ENCODE results near the gene HDAC8.
"Not testable (repeated sequence)": the region's sequence is repeated elsewhere in the genome, so short reads cannot be mapped to it uniquely, and the experiment has no call there.

Gene HDAC8

DNA sequence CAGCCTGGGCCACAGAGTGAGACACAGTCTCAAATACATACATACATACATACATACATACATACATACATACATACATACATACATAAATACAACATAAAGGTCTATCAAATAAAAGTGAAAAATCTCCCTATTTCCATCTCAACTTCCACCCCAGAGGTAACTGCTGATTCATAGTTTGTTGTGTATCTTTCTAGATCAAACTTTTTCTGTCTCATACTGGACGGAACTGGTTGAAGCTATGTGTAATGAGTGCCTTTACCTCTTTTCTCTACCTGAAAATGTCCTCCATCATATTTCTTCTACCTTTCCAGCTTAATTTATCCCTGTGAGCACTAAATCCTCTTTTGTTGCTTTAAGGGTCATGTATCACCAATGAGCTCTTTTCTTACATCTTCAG lies 102.5 kb downstream of the HDAC8 start:
- ATAC-seq (replicated peaks; ENCODE audit: extremely low read depth, poor library complexity, severe bottlenecking) (no peak), DNase-seq (ENCODE audit: low spot score in 2 of 2) (no peak)
- no peaks in the 10 kb centered on the region for H3K27me3 Mint-ChIP-seq
- no peak overlapping the region for H3K27ac Mint-ChIP-seq (ENCODE audit: low read depth)
- no peak overlapping the region for H3K4me3 Mint-ChIP-seq
- H3K9me3 Mint-ChIP-seq, result no peaks in the 10 kb centered on the region
- H3K4me1 Mint-ChIP-seq, result no peaks in the 10 kb centered on the region
- peaks cover 4% of the 10 kb centered on the region for H3K36me3 Mint-ChIP-seq (ENCODE audit: insufficient read depth)

DNA sequence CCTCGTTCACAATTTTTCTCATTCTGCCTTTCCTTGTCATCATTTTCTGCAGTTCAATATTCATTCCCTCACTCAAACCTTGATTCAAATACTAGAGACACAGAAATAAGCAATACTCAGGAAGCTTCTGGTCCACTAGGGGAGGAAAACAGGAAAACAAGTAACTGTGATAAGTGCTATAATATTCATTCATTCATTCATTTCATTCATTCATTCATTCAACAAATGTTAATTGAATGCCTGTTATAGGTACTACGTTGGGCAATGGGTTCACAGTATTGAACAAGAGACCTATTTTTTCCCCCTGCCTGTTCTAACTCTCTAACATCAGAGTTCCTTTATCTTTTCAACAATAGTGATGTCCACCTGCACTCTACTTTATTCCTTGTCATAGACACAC lies 104.0 kb downstream of the HDAC8 start:
- no peak overlapping the region for H3K4me3 Mint-ChIP-seq
- no peak for ATAC-seq (replicated peaks; ENCODE audit: extremely low read depth, poor library complexity, severe bottlenecking)
- DNase-seq (ENCODE audit: low spot score in 2 of 2), result no peak
- no peaks in the 10 kb centered on the region for H3K9me3 Mint-ChIP-seq
- H3K36me3 Mint-ChIP-seq (ENCODE audit: insufficient read depth), result peaks cover 3% of the 10 kb centered on the region
- no peak overlapping the region for H3K27ac Mint-ChIP-seq (ENCODE audit: low read depth)
- H3K27me3 Mint-ChIP-seq, result no peaks in the 10 kb centered on the region
- H3K4me1 Mint-ChIP-seq, result no peaks in the 10 kb centered on the region

DNA sequence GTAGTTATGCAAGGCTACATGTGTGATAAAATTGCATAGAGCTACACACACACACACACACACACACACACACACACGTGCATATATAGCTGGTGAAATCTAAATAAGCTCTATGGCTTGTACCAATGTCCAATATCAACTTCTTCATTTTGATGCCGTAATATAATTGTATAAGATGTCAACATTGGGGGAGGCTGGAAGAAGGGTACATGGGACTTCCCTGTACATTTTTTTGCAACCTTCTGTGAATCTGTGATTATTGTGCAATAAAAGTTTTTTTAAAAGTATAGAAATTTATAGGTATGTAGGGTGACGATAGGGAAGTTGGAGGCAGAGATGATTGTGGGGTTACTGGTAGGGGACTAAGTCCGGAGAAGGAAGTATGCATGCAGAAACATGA lies 105.5 kb downstream of the HDAC8 start:
- DNase-seq (ENCODE audit: low spot score in 2 of 2) (no peak), ATAC-seq (replicated peaks; ENCODE audit: extremely low read depth, poor library complexity, severe bottlenecking) (no peak)
- H3K27me3 Mint-ChIP-seq, result no peaks in the 10 kb centered on the region
- no peak overlapping the region for H3K4me3 Mint-ChIP-seq
- peaks cover 3% of the 10 kb centered on the region for H3K36me3 Mint-ChIP-seq (ENCODE audit: insufficient read depth)
- no peaks in the 10 kb centered on the region for H3K9me3 Mint-ChIP-seq
- H3K4me1 Mint-ChIP-seq, result no peaks in the 10 kb centered on the region
- H3K27ac Mint-ChIP-seq (ENCODE audit: low read depth), result no peak overlapping the region

GRCh38 chrX:72466493-72466892 lies 106.2 kb downstream of the HDAC8 start:
- ATAC-seq (replicated peaks; ENCODE audit: extremely low read depth, poor library complexity, severe bottlenecking) (no peak), DNase-seq (ENCODE audit: low spot score in 2 of 2) (no peak)
- H3K4me1 Mint-ChIP-seq, result no peaks in the 10 kb centered on the region
- no peak overlapping the region for H3K27ac Mint-ChIP-seq (ENCODE audit: low read depth)
- peaks cover 6% of the 10 kb centered on the region for H3K36me3 Mint-ChIP-seq (ENCODE audit: insufficient read depth)
- no peaks in the 10 kb centered on the region for H3K27me3 Mint-ChIP-seq
- no peaks in the 10 kb centered on the region for H3K9me3 Mint-ChIP-seq
- no peak overlapping the region for H3K4me3 Mint-ChIP-seq

DNA sequence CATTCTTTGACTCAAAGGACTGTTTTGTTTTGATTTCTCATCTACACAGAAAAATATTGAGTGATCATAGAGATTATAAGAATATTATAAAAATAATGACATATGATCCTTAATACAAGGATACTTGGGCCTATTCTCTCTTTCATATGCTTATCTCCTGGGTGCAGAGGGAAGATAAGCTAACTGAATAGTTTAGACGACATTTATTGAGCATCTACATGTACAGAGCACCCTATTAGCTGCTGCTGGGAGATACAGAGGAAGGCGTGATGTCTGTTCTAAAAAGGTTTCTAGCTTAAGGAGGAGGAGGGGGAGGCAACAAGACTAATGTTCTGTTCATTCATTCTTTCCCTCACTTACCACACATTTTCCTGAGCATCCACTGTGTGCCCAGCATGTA lies 106.8 kb downstream of the HDAC8 start:
- Mint-ChIP-seq H3K36me3 (ENCODE audit: insufficient read depth) (peaks cover 6% of the 10 kb centered on the region), H3K9me3 (no peaks in the 10 kb centered on the region), H3K27ac (ENCODE audit: low read depth) (no peak overlapping the region), H3K4me3 (no peak overlapping the region), H3K4me1 (no peaks in the 10 kb centered on the region), H3K27me3 (no peaks in the 10 kb centered on the region)
- no peak for ATAC-seq (replicated peaks; ENCODE audit: extremely low read depth, poor library complexity, severe bottlenecking)
- DNase-seq (ENCODE audit: low spot score in 2 of 2), result no peak

DNA sequence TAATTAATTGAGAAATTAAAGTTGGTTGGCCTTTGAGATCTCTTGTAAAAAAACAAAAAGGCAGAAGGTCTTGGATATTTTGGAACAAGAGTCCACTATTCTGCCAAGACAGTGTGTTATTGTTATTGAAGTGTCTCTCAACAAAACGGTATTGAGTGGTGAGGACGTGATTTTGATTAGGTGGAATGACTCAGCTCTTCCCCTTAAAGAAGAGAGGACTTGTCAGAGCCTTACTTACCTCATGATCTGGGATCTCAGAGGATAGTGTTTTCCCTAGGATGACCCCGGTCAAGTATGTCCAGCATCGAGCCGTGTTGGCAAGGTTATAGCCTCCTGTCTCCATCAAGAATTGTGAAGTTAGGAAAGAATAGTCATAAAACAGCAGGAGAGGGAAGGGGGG lies 110.9 kb downstream of the HDAC8 start:
- peaks cover 7% of the 10 kb centered on the region for H3K36me3 Mint-ChIP-seq (ENCODE audit: insufficient read depth)
- H3K4me3 Mint-ChIP-seq, result no peak overlapping the region
- no peaks in the 10 kb centered on the region for H3K9me3 Mint-ChIP-seq
- no peak for DNase-seq (ENCODE audit: low spot score in 2 of 2)
- no peaks in the 10 kb centered on the region for H3K4me1 Mint-ChIP-seq
- no peaks in the 10 kb centered on the region for H3K27me3 Mint-ChIP-seq
- H3K27ac Mint-ChIP-seq (ENCODE audit: low read depth), result no peak overlapping the region
- ATAC-seq (replicated peaks; ENCODE audit: extremely low read depth, poor library complexity, severe bottlenecking), result no peak

DNA sequence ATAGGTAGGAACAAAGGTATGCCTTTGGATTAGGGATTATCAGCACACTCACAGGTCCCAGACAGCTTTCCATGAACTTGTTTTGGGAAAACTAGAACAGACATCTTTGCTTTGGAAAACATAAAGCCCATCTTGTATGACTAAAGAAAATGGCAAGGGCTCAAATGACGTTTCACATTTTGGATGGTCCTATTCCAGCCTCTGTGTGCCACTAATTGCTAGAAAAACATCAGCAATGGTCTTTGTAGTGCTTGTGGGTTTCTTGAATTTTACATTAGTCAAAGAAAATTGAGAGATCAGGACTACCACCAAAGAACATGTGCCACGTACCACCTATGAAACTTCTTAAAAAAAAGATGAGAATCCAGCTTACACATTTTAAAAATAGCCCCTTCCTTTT lies 111.4 kb downstream of the HDAC8 start:
- peaks cover 8% of the 10 kb centered on the region for H3K36me3 Mint-ChIP-seq (ENCODE audit: insufficient read depth)
- H3K9me3 Mint-ChIP-seq, result no peaks in the 10 kb centered on the region
- no peaks in the 10 kb centered on the region for H3K27me3 Mint-ChIP-seq
- H3K4me3 Mint-ChIP-seq, result no peak overlapping the region
- ATAC-seq (replicated peaks; ENCODE audit: extremely low read depth, poor library complexity, severe bottlenecking), result no peak
- H3K27ac Mint-ChIP-seq (ENCODE audit: low read depth), result no peak overlapping the region
- no peaks in the 10 kb centered on the region for H3K4me1 Mint-ChIP-seq
- no peak for DNase-seq (ENCODE audit: low spot score in 2 of 2)

GRCh38 chrX:72460715-72461114 lies 111.9 kb downstream of the HDAC8 start:
- no peak for DNase-seq (ENCODE audit: low spot score in 2 of 2)
- H3K4me1 Mint-ChIP-seq, result no peaks in the 10 kb centered on the region

DNA sequence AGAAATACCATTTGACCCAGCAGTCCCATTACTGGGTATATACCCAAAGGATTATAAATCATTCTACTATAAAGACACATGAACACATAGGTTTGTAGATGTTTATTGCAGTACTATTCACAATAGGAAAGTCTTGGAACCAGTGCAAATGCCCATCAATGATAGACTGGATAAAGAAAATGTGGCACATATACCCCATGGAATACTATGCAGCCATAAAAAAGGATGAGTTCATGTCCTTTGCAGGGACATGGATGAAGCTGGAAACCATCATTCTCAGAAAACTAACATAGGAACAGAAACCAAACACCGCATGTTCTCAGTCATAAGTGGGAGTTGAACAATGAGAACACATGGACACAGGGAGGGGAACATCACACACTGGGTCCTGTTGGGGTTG lies 123.6 kb downstream of the HDAC8 start:
- not testable (repeated sequence) for H3K36me3 Mint-ChIP-seq (ENCODE audit: insufficient read depth); DNase-seq (ENCODE audit: low spot score in 2 of 2); H3K27ac Mint-ChIP-seq (ENCODE audit: low read depth); H3K27me3 Mint-ChIP-seq; H3K4me3 Mint-ChIP-seq; ATAC-seq (replicated peaks; ENCODE audit: extremely low read depth, poor library complexity, severe bottlenecking); H3K9me3 Mint-ChIP-seq; H3K4me1 Mint-ChIP-seq

More at GRCh38 chrX:72460715-72461114, 111.9 kb downstream of the HDAC8 start:
- no peak for ATAC-seq (replicated peaks; ENCODE audit: extremely low read depth, poor library complexity, severe bottlenecking)
- Mint-ChIP-seq H3K27ac (ENCODE audit: low read depth) (no peak overlapping the region), H3K27me3 (no peaks in the 10 kb centered on the region), H3K9me3 (no peaks in the 10 kb centered on the region), H3K36me3 (ENCODE audit: insufficient read depth) (peaks cover 8% of the 10 kb centered on the region), H3K4me3 (no peak overlapping the region)

GRCh38 chrX:72440764-72441163 lies 131.9 kb downstream of the HDAC8 start:
- ATAC-seq (replicated peaks; ENCODE audit: extremely low read depth, poor library complexity, severe bottlenecking), result not testable (repeated sequence)

GRCh38 chrX:72436010-72436409 lies 136.6 kb downstream of the HDAC8 start:
- ATAC-seq (replicated peaks; ENCODE audit: extremely low read depth, poor library complexity, severe bottlenecking) (no peak), DNase-seq (ENCODE audit: low spot score in 2 of 2) (no peak)
- H3K27me3 Mint-ChIP-seq, result no peaks in the 10 kb centered on the region
- no peak overlapping the region for H3K4me3 Mint-ChIP-seq
- no peak overlapping the region for H3K27ac Mint-ChIP-seq (ENCODE audit: low read depth)
- H3K36me3 Mint-ChIP-seq (ENCODE audit: insufficient read depth), result peaks cover 6% of the 10 kb centered on the region
- H3K4me1 Mint-ChIP-seq, result no peaks in the 10 kb centered on the region
- H3K9me3 Mint-ChIP-seq, result peaks cover 14% of the 10 kb centered on the region

More at GRCh38 chrX:72440764-72441163, 131.9 kb downstream of the HDAC8 start:
- not testable (repeated sequence) for H3K36me3 Mint-ChIP-seq (ENCODE audit: insufficient read depth); H3K4me1 Mint-ChIP-seq; H3K27ac Mint-ChIP-seq (ENCODE audit: low read depth); DNase-seq (ENCODE audit: low spot score in 2 of 2); H3K4me3 Mint-ChIP-seq; H3K27me3 Mint-ChIP-seq
- H3K9me3 Mint-ChIP-seq, result peaks cover 14% of the 10 kb centered on the region

DNA sequence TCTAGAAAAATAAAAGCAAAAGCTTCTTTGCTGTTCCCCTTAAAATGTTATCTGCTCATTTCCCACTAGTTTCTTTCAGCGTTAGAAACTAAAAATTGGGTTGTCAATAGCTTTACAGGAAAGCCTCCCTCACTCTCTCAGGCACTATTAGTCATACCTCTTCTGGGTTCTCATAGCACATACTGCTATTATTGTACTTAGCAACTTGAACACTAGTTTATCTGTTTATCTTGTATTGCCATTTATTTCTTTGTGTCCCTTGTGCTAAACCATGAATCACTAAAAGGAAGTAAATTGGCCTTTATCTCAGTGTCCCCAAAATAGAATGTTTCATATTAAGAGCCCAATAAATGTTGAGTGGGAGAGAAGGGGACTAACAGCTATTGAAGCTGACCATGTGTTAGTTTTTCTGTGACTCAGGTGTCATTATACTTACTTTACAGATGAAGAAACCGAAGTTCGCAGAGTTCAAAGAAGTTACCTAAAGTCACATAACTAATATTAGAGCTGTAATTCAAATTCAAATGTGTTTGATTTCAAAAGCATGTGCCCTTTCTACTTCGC lies 142.2 kb downstream of the HDAC8 start:
- peaks cover 6% of the 10 kb centered on the region for H3K36me3 Mint-ChIP-seq (ENCODE audit: insufficient read depth)
- no peak overlapping the region for H3K27ac Mint-ChIP-seq (ENCODE audit: low read depth)
- H3K4me3 Mint-ChIP-seq, result no peak overlapping the region
- ATAC-seq (replicated peaks; ENCODE audit: extremely low read depth, poor library complexity, severe bottlenecking), result no peak
- no peaks in the 10 kb centered on the region for H3K9me3 Mint-ChIP-seq
- no peak for DNase-seq (ENCODE audit: low spot score in 2 of 2)
- H3K27me3 Mint-ChIP-seq, result no peaks in the 10 kb centered on the region
- H3K4me1 Mint-ChIP-seq, result no peaks in the 10 kb centered on the region

- ATAC-seq (replicated peaks; ENCODE audit: extremely low read depth, poor library complexity, severe bottlenecking), result no peak
- no peaks in the 10 kb centered on the region for H3K36me3 Mint-ChIP-seq (ENCODE audit: insufficient read depth)
- no peak overlapping the region for H3K27ac Mint-ChIP-seq (ENCODE audit: low read depth)
- no peaks in the 10 kb centered on the region for H3K27me3 Mint-ChIP-seq
- peaks cover 9% of the 10 kb centered on the region for H3K9me3 Mint-ChIP-seq
- no peak for DNase-seq (ENCODE audit: low spot score in 2 of 2)
- H3K4me1 Mint-ChIP-seq, result no peaks in the 10 kb centered on the region
- no peak overlapping the region for H3K4me3 Mint-ChIP-seq
These were observed 150.8 kb downstream of the HDAC8 start for GRCh38 chrX:72421797-72422196.

DNA sequence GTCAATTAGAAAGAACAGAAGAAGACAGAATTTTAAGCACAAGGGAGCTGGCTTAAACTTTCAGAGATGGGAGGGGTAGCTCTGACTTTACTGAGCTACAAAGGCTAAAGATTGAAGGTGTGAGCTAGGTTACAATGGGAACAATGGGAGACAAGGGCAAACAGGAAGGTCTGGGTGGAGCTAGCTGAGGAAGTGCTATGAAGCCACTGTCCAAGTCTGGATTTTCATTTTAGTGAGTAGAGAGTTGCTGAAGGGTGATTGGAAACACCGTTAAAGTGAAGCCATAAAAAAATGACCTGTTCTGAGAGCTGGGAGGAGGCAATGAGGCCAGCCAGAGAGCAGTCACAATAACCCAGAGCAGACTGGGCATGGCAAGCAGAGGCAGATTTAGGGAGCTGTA lies 162.7 kb downstream of the HDAC8 start:
- Mint-ChIP-seq H3K27me3 (no peaks in the 10 kb centered on the region), H3K4me3 (no peak overlapping the region), H3K27ac (ENCODE audit: low read depth) (no peak overlapping the region), H3K4me1 (no peaks in the 10 kb centered on the region), H3K36me3 (ENCODE audit: insufficient read depth) (peaks cover 2% of the 10 kb centered on the region), H3K9me3 (no peaks in the 10 kb centered on the region)
- ATAC-seq (replicated peaks; ENCODE audit: extremely low read depth, poor library complexity, severe bottlenecking) (no peak), DNase-seq (ENCODE audit: low spot score in 2 of 2) (no peak)
